HG03097 (cell line): ENCODE measurements around the gene ADA.
"Not testable (repeated sequence)": the region's sequence is repeated elsewhere in the genome, so short reads cannot be mapped to it uniquely, and the experiment has no call there.

Experiments used
- ATAC-seq: cut with Tn5 transposase; IDR thresholded peaks from one replicate; pipeline ENCODE4 v1.9.1; 2021; ENCODE audit not compliant: unreplicated experiment, low FRiP score

The ADA gene

DNA sequence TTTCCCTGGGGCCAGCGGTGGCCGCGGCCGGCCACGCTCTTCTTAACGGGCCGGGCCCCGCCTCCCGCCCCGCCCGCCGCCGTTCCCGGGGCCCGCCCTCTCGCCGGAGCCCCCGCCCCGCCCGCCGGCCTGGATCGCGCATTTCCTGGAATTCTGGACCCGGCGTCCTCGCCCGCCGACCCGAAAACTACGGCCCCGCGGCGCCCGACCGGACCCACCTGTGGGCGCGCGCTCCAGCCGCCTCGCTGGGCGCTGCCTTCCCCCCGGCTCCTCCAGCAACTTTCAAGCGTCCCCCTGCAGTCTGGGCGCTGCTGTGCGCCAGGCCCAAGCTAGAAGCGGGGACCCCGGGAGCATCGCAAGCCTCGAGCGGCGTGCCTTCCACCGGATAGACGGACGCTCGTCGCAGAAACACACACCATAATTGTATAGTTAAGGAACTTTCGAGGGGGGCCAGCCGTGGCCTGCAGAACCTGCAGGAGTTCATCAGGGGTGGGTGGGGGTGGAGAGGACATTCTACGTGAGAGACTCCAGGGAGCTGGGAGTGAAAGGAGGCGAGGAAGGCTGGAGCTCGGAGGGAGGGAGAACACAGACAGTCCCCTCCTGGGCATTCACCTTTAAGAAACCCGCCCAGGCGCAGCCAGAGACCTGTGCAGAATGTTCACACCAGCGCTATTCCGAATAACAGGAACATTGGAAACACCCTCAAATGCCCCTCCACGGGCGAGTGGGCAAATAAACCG lies at the start of gene ADA:
ADA (minus strand) TSS at position 16 of the 740 bp plus-strand sequence. CDS start 92 bp downstream, outside the sequence.
- ATAC-seq = no peak

DNA sequence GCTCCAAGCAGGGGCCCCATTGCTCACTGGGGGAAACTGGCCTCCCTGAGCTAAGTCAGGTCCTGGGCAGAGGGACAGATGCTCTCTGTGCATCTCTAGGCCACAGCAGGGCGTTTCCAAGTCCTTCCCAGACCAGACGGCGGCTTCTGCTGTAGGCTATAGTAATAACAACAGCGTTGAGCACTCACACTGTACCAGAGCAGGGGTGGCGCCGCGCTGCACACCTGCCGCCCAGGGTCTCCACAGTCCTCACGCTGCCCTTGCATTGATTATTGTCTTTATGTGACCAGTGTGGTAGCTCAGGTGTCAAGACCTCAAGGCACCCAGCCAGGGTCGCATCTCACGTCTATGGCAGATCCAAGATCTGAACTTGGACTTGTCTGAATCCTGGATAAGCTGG lies 48.8 kb upstream of the ADA start:
- ATAC-seq = no peak

DNA sequence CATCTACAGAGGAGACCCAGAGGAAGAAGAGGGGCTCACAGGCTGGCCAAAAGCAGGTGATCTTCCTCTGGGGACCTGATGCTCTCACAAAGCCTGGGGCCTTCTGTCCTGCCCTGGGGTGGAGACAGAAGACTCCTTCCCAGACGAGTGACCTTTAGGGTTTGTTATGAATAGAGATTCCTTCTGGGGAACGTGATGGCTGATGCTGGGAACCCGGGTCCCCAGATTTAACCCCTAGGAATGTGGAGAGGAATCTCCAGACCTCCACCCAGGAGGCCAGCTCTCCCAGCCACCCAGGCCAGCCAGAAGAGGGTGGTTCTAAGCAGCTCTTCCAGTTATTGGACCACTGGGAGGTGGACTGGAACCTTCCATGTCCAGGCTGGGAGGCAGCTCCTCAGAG lies 46.9 kb upstream of the ADA start:
- no peak for ATAC-seq

DNA sequence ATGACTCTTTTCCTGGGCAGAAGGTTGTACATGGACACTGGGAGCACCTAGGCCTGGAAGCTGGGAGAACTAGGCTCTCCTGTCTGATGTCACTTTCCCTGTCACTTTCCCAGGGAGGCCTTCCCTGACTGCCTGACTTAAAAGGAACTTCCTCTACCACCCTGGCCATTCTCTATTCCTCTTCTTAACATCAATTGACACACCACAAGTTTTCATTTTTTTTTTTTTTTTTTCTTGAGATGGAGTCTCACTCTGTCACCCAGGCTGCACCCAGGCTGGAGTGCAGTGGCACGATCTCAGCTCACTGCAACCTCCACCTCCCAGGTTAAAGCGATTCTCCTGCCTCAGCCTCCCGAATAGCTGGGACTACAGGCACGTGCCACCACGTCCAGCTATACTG lies 45.5 kb upstream of the ADA start:
- ATAC-seq = not testable (repeated sequence)

DNA sequence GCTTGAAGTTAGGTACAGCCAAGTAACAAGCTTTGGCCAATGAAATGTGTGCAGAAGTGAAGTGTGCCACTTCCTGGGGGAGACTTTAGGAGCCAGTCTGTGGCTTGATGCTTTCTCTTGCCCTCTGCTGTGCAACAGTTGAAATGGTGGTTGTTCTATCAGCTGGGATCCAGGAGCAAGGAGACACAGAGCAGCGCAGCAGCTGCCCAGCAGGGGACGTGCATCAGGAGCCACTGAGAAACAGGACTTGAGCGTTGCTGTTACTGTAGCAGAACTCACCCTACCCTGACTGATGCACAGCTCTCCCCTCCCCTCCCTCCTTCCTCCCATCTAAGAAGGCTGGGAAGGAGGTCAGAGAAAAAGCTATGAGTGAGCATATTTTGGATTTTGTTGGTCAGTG lies 44.8 kb upstream of the ADA start:
- ATAC-seq = no peak

DNA sequence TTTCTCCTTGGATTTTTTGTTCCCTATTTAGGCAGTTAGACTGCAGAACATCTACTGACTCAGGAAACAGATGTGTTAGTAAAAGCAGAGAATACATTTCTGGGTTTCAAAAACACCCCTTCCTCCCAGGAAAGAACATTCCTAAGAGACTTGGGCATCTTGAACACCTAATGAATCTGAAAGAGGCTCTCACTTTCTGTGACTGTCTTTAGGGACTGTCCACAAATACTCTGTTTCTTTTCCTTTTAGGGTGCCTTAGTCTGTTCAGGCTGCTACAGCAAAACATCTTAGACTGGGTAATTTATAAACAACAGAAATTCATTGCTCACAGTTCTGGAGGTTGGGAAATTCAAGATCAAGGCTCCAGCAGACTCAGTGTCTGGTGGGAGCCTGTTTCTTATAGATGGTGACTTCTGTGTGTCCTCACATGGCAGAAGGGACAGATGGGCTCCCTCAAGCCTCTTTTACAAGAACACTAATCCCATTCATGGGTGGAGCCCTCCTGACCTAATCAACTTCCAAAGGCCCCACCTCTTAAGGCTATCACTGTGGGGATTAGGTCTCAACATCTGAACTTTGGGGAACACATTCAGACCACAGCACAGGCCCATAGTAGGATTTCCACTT lies 44.3 kb upstream of the ADA start:
- ATAC-seq = no peak

DNA sequence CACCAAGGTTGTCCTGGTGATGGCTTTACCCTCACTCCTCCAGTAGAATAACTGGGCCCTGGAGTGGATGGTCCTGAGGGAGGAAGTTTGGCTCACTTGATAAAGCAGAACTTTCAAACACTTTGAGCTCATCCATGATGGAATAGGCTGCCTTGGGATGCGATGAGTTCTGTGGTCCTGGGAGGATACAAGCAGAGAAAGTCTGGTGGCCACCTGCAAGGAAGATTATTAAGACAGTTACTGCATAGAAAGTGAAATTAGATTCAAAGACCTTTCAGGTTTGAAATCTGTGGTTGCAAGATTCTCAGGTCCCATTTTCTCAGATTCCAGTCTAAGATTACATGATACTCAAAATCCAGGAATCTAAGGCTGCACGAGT lies 43.8 kb upstream of the ADA start:
- ATAC-seq = no peak

DNA sequence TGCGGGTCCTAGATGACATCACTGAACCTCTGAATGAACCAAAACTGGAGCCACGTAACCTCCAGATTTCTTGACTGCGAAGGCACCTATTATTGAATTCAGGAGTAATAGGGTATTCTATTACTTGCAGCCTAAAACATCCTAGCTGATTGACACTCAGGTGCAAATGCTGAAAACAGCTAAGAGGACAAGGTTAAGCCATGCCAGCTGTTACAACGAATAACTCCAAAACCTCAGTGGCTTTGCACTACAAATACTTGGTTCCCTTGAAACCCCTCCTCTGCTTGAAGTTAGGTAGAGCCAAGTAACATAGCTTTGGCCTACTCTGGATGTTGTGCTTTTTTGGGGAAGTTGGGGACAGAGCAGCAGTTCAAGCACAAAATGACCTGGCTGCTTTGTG lies 42.7 kb upstream of the ADA start:
- no peak for ATAC-seq

DNA sequence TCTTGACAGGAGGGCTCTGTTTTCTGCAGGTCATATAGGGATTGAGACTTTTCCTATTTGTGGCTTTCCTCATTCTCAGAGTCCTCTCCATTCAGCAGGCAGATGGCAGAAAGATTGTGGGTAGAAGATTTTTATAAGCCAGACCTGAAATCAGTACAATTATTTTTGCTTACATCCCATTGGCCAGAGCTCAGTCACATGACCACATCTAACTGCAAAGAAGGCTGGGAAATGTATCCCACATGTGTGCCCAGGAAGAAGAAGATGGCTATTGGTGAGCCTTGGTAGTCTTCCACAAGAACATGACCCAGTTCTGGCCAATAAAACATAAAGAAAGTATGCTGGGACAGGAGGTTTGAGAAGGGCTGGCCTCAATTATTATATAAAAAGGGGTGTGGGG lies 42.1 kb upstream of the ADA start:
- ATAC-seq = no peak

DNA sequence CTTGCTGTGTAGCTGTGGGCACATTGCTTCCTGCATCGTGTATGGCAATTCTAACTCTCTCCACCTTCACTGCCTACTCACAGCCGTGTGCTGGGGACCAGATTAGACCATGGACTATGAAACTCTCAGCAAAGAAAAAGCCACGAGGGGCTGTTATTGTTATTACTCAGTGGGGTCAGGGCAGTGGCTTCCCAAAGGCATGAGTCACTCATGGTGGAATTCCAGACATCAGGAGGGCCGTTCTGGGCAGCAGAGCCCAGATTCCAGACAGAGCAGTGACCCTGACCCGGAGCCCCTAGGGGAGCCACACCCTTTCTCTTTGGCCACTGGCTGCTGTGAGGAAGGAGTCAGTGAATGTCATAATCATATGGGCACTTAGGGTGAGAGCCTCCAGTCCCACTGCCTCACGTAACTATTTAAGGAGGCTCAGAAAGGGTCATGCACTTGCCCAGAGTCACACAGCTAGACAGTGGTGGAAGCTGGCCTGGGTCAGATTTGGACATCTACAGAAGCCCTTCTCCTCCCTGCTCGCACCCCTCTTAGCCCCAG lies 41.5 kb upstream of the ADA start:
- ATAC-seq = no peak

DNA sequence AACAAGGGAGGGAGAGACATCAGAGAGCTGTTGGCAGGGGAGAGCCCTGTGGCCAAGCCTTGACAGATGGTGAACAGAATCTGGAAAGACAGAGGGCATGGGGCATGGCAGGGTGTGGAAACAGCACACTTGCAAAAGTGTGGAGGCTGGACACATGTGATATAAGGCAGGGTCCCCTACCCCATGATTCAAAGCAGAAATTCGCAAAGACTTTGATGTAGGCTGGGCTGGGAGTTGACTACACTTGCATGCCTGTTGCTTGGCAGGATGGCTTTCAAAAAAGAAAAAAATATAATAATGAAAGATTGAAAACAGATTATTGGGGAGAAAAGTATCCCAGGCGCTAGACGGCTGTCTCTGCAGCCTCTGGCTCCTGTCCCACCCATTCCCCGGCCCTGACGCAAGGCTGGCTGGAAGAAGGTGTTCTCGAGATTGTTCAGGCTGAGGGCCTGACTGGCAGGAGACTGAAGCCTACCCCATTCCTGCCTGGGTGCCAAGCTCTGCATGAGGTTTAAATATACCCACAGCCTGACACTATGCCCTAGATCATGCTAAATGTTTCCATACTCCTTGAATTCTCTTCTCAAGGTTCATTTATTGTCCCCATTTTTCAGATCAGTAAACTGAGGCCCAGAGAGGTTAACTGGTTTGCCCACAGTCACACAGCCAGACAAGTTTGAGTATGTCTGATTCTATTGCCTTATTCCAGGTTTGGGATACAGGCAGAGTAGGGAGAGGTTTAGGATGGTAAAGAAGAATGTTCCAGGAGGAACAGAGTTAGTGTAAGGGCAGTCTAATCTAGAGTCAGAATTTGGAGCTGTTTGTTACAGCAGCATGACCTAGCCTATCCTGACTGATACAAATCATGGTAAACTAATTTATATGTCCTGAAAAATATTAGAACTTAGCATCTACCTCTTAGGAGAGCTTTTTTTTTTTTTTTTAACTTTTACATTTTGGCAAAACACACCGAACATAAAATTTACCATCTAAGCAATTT lies 40.2 kb upstream of the ADA start:
- ATAC-seq = no peak

DNA sequence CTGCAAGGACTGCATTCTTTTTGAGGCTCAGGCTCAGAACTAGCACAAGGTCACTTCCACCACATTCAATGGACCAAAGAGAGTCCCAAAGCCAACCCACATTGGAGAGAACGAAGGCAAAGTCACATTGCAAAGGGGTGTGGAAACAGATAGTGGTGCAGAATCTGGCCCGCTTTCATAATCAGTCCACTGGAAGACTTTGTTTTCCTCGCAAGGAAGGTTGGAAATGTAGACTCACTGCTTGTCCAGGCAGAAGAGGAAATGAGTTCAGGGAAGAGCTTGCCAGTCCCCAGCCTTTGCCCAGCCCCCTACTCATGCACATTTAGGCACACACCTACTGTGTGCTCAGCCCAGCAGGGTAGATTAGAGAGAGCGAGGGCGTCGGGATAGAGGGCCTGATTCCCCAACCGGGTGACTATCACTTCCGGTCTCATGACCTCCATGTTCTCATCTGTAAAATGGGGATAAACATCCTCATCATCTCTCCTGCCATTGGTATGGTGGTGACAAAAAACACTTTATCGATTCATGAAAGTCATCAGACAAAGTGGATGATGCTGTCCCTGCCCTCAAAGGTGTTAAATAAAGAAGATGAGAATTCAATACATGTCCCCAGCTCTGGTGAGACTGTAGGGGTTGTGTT lies 39.4 kb upstream of the ADA start:
- no peak for ATAC-seq

DNA sequence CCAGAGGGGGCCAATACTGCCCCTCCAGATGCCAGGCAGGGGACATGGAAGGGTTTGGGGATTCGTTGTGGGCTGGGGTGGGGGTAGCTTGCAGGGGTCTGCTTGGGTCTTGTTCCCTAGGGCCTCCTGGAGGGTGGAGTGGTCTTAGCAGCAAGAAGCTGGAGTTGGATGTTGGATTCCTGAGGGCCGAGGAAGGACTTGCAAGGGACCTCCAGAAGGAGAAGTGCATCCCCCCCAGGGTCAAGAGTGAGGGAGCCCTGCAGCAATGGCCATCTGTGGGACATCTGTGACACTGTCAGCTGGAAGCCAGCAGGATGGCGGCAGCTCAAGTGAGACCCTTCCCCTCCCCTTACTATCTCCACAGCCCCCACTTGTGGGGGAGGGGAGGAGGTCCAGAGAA lies 38.3 kb upstream of the ADA start:
- no peak for ATAC-seq

DNA sequence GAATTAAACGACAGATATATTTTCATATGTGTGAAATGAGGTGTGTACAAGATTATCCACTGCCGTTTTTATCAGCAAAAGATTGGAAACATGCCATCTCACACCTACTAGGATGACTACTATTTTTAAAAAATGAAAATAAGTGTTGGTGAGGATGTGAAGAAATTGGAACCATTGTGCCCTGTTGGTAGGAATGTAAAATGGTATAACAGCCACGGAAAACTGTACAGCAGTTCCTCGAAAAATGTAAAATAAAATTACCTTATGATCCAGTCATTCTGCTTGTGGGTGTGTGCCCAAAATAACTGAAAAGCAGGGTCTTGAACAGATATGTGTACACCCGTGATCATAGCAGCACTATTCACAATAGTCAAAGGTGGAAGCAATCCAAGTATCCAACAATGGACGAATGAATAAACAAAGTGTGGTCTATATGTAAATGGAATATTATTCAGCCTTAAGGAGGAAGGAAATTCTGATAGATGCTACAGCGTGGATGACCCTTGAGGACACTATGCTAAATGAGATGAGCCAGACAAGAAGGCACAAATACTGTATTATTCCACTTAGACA lies 36.6 kb upstream of the ADA start:
- no peak for ATAC-seq

DNA sequence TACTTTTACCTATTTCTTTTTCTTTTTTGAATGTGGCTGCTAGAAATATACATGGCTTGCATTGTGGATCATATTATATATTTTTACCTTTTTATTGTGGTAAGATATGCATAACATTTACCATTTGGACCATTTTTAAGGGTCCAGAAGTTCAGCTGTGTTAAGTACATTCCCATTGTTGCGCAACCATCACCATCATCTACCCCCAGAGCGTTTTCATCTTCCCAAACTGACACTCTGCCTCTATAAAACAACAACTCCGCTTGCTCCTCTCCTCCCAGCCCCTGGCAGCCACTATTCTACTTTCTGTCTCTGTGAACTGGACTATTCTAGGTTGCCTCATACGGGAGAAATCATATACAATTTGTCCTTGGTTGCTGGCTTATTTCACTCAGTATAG lies 35.4 kb upstream of the ADA start:
- ATAC-seq = no peak

DNA sequence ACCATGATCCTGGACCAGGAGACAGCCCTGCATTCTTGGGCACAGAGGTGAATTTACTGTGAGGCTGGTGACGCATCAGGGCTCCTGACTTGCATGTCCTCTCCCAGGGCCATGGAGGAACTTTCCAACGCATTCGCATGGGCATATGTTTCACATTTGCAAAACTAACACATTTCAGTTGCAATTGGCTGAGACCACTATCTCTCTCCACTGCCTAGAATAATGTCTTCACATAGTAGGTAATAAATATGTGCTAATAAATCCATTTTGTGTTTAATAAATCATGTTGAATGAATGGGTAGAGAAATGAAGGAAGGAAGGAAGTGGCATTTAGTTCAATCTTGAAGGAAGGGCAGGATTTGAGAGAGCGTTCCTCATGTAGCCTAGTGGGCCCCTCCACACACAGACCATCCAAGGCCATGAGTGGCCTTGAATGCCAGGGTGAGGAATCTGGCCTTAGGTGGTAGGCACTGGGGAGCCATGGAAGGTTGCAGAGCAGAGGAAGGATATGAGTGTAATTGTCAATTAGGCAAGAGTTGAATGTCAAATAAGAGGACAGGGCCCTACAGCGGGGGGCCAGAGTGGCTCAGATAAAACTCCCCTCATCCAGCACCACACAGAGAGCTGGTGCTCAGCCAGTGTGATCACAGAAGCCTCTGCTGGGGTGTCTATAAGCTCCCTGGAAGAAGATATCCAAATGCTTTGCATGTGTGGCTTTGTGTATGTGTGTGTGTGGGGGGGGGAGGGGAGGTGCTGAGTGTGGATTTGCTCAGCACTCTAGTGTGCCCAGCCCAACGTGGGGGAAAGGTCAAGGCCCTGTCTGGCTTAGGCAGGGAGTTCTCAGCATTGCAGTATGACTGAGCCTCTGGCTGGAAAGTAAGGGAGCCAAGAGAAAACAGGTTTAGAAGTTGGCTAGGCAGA lies 32.8 kb upstream of the ADA start:
- no peak for ATAC-seq

DNA sequence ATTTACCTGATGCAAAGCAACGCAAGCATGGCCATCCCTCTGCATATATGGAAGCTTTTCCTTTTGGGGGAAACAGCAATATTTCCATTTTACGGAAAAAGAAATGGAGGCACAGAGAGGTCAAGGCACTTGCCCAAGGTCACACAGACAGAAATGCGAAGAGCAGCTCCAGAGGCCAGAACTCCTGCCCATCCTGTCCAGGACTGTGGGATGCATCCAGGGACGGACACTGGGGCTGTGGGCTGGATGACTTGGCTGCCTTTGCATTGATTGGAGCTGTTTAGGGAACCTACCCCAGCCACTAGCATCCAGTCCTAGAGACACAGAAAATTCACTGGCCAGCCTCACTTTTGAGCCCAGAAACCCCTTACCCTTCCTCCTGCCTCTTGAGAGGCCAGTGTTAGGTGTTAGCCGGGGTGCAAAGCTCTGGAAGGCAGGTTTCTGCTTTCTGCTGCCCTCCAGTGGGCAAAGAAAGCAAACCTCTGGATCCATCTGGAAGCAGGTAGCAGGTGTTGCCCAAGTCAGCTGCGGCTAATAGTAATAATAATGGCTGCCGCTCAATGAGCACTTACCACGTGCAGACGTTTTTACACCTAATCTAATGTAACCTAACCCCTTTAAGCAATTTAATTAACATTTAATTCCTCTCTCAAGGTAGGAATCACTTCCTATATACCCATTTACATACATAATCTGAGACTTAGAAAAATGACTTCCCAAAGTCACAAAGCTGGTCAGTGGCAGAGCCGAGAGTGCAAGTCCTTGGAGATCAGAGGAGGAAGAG lies 32.0 kb upstream of the ADA start:
- ATAC-seq = no peak

DNA sequence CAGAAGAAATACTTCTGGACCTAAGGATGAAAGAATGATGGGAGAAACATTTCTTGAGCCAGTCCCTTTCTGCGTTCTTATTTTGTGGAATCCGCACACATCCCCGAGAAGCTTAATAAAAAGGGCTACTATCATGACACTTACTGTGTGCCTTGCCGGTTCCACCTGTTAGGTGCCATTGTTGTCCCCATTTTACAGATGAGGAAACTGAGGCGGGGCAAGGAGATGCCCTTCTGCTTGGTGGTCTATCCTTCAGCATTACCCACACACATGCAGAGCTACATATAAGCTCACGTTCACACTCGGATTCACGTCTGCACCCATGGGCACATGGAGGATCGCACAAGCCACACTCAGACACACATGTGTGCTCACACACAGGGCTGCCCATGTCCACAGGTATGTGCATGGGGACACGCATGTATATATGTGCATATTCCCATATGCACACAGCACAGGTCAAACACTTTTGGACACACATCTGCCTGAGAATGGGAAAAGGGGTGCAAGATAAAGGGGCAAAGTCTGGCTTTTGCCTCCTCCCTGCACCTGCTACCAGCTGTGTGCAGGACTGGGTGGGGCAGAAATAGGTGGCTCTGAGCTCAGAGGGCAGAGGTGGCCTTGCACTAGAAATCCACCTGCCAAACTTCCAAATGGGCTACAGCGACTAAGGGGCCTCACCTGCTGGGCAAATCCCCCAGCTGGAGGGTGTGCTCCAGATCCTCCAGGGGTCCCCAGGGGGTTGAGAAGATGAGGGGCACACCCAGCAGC lies 30.5 kb upstream of the ADA start:
- no peak for ATAC-seq
